PFSK-1 (cell line): ENCODE data around the gene LBX1.

Experiments
- FOXP2 ChIP-seq: optimal IDR thresholded peaks from 2 replicates; pipeline ENCODE3; 2011; ENCODE audit warnings: borderline replicate concordance, control low read depth, inconsistent platforms; ENCODE audit not compliant: insufficient read depth; ENCODE audit errors: extremely low read length, extremely low read depth
- POLR2AphosphoS5 ChIP-seq: IDR thresholded peaks from 2 replicates; pipeline ENCODE4 v1.6.1; 2012; ENCODE audit warnings: low read depth, mild to moderate bottlenecking, control low read depth, low read length, moderate library complexity
- REST ChIP-seq, 2 experiments: IDR thresholded peaks; 2 replicates each; pipeline versions ENCODE4 v1.6.1 to v1.8.0; 2011 to 2012; ENCODE audit warnings: low read depth in 2 of 2, low read length in 2 of 2, control low read depth in 1 of 2, inconsistent platforms in 1 of 2, mild to moderate bottlenecking in 1 of 2, moderate library complexity in 1 of 2; ENCODE audit not compliant: insufficient read depth in 1 of 2
- SIN3A ChIP-seq: IDR thresholded peaks from 2 replicates; pipeline ENCODE4 v1.6.1; 2012; ENCODE audit warnings: mild to moderate bottlenecking, low read length, moderate library complexity, borderline replicate concordance; ENCODE audit not compliant: insufficient read depth
- TAF1 ChIP-seq: IDR thresholded peaks from 2 replicates; pipeline ENCODE4 v1.6.1; 2012; ENCODE audit warnings: low read length, control low read depth, borderline replicate concordance; ENCODE audit not compliant: insufficient read depth

The LBX1 gene

GRCh38 chr10:101258179-101258885, 29.1 kb upstream of the LBX1 start:
- TF ChIP-seq SIN3A = no peak
- TF ChIP-seq POLR2AphosphoS5 = no peak
- no peak for TF ChIP-seq TAF1

- TF ChIP-seq REST (IDR thresholded peaks at IDR 0.05; ENCODE audit: insufficient read depth in 1 of 2, low read depth in 2 of 2, low read length in 2 of 2) = no peak
- TF ChIP-seq TAF1 = no peak
- no peak for TF ChIP-seq POLR2AphosphoS5
- no peak for TF ChIP-seq SIN3A
- TF ChIP-seq FOXP2 = no peak
These were observed 28.2 kb upstream of the LBX1 start for GRCh38 chr10:101257491-101257890.

GRCh38 chr10:101257084-101257483, 27.8 kb upstream of the LBX1 start:
- no peak for TF ChIP-seq SIN3A
- no peak for TF ChIP-seq FOXP2
- TF ChIP-seq POLR2AphosphoS5 = no peak
- no peak for TF ChIP-seq REST (IDR thresholded peaks at IDR 0.05; ENCODE audit: insufficient read depth in 1 of 2, low read depth in 2 of 2, low read length in 2 of 2)
- TF ChIP-seq TAF1 = no peak

- no peak for TF ChIP-seq SIN3A
- TF ChIP-seq TAF1 = no peak
- no peak for TF ChIP-seq POLR2AphosphoS5
- no peak for TF ChIP-seq REST (IDR thresholded peaks at IDR 0.05; ENCODE audit: insufficient read depth in 1 of 2, low read depth in 2 of 2, low read length in 2 of 2)
These were observed 27.1 kb upstream of the LBX1 start for GRCh38 chr10:101256387-101256786.

GRCh38 chr10:101250136-101250535, 20.9 kb upstream of the LBX1 start:
- TF ChIP-seq SIN3A (no peak), POLR2AphosphoS5 (no peak), FOXP2 (no peak), REST (IDR thresholded peaks at IDR 0.05; ENCODE audit: insufficient read depth in 1 of 2, low read depth in 2 of 2, low read length in 2 of 2) (no peak), TAF1 (no peak)
